Subcutaneous abdominal adipose tissue (tissue), 5 donors: ENCODE data around the gene SSBP3.

Source experiments
- H3K27ac ChIP-seq: one replicate; pipeline ENCODE4 v1.7.0; 2013; ENCODE audit warnings: low read depth, mild to moderate bottlenecking, inconsistent platforms, low read length, moderate library complexity
- H3K27me3 ChIP-seq, 5 donors: one replicate each; pipeline ENCODE4 v1.7.0; 2013; ENCODE audit warnings: low read length in 5 of 5, inconsistent platforms in 1 of 5; ENCODE audit not compliant: control insufficient read depth in 5 of 5, insufficient read depth in 4 of 5
- H3K36me3 ChIP-seq, 5 donors: one replicate each; pipeline ENCODE4 v1.7.0; 2013; ENCODE audit warnings: low read length in 5 of 5; ENCODE audit not compliant: control insufficient read depth in 5 of 5, insufficient read depth in 5 of 5
- H3K4me1 ChIP-seq, 5 donors: one replicate each; pipeline ENCODE4 v1.7.0; 2013; ENCODE audit warnings: low read length in 5 of 5, mild to moderate bottlenecking in 3 of 5, moderate library complexity in 1 of 5; ENCODE audit not compliant: control insufficient read depth in 5 of 5, insufficient read depth in 5 of 5
- H3K4me3 ChIP-seq, 5 donors: one replicate each; pipeline ENCODE4 v1.7.0; 2013; ENCODE audit warnings: low read length in 5 of 5, low read depth in 1 of 5
- H3K9ac ChIP-seq, 5 donors: one replicate each; pipeline ENCODE4 v1.7.0; 2013; ENCODE audit warnings: low read length in 5 of 5, mild to moderate bottlenecking in 4 of 5, moderate library complexity in 3 of 5
- H3K9me3 ChIP-seq, 5 donors: one replicate each; pipeline ENCODE4 v1.7.0; 2013; ENCODE audit warnings: low read length in 5 of 5; ENCODE audit not compliant: control insufficient read depth in 5 of 5
- donor health status: healthy.
- donor health status: healthy.
- donor health status: healthy.
- donor health status: healthy.
- donor health status: healthy.

The SSBP3 gene

GRCh38 chr1:54404939-54405897 lies 976 bp downstream of the SSBP3 start:
- Histone ChIP-seq H3K27me3 (no peaks in the 10 kb centered on the region), H3K9ac (peak overlapping the region in 4 of 5 donors; percentile 62 to 77 (median 64)), H3K4me3 (peak overlapping the region; percentile 71 to 79 (median 74)), H3K4me1 (peaks cover 3 to 53% (median 39%) of the 10 kb centered on the region in 5 donors), H3K36me3 (peaks cover 13 to 26% (median 22%) of the 10 kb centered on the region in 5 donors), H3K27ac (no peak overlapping the region), H3K9me3 (no peaks in the 10 kb centered on the region)

- Histone ChIP-seq H3K9ac (peak overlapping the region in 1 of 5 donors; percentile 30), H3K27me3 (no peaks in the 10 kb centered on the region), H3K27ac (no peak overlapping the region), H3K4me1 (peaks cover 3 to 50% (median 39%) of the 10 kb centered on the region in 5 donors), H3K4me3 (peak overlapping the region in 4 of 5 donors; percentile 30 to 79 (median 73)), H3K36me3 (peaks cover 17 to 34% (median 30%) of the 10 kb centered on the region in 5 donors), H3K9me3 (no peaks in the 10 kb centered on the region)
Observed at GRCh38 chr1:54404263-54404662, 1.9 kb downstream of the SSBP3 start.

GRCh38 chr1:54403808-54404261 lies 2.4 kb downstream of the SSBP3 start:
- peaks cover 3 to 48% (median 39%) of the 10 kb centered on the region in 5 donors for H3K4me1 ChIP-seq
- peak overlapping the region in 1 of 5 donors; percentile 30 for H3K9ac ChIP-seq
- H3K4me3 ChIP-seq, result peak overlapping the region in 4 of 5 donors; percentile 15 to 79 (median 52)
- H3K36me3 ChIP-seq, result peaks cover 17 to 38% (median 35%) of the 10 kb centered on the region in 5 donors
- no peak overlapping the region for H3K27ac ChIP-seq
- no peaks in the 10 kb centered on the region for H3K9me3 ChIP-seq
- no peaks in the 10 kb centered on the region for H3K27me3 ChIP-seq

GRCh38 chr1:54403405-54403804 lies 2.8 kb downstream of the SSBP3 start:
- Histone ChIP-seq H3K36me3 (peaks cover 17 to 43% (median 39%) of the 10 kb centered on the region in 5 donors), H3K4me1 (peaks cover 3 to 43% (median 36%) of the 10 kb centered on the region in 5 donors), H3K4me3 (peak overlapping the region in 2 of 5 donors; percentile 15 to 79), H3K9ac (no peak overlapping the region), H3K27me3 (no peaks in the 10 kb centered on the region), H3K27ac (no peak overlapping the region), H3K9me3 (no peaks in the 10 kb centered on the region)

GRCh38 chr1:54402896-54403295 lies 3.3 kb downstream of the SSBP3 start:
- Histone ChIP-seq H3K36me3 (peaks cover 17 to 48% (median 44%) of the 10 kb centered on the region in 5 donors), H3K4me1 (peaks cover 3 to 38% (median 31%) of the 10 kb centered on the region in 5 donors), H3K9me3 (no peaks in the 10 kb centered on the region), H3K27me3 (no peaks in the 10 kb centered on the region), H3K27ac (no peak overlapping the region), H3K9ac (no peak overlapping the region), H3K4me3 (no peak overlapping the region)

GRCh38 chr1:54401799-54402198 lies 4.4 kb downstream of the SSBP3 start:
- H3K27ac ChIP-seq, result no peak overlapping the region
- no peak overlapping the region for H3K9ac ChIP-seq
- H3K27me3 ChIP-seq, result no peaks in the 10 kb centered on the region
- H3K9me3 ChIP-seq, result no peaks in the 10 kb centered on the region
- peaks cover 3 to 39% (median 31%) of the 10 kb centered on the region in 5 donors for H3K4me1 ChIP-seq
- H3K36me3 ChIP-seq, result peaks cover 17 to 56% (median 50%) of the 10 kb centered on the region in 5 donors
- H3K4me3 ChIP-seq, result no peak overlapping the region

- Histone ChIP-seq H3K4me1 (peaks cover 3 to 47% (median 38%) of the 10 kb centered on the region in 5 donors), H3K4me3 (no peak overlapping the region), H3K27ac (no peak overlapping the region), H3K9ac (no peak overlapping the region), H3K9me3 (no peaks in the 10 kb centered on the region), H3K27me3 (no peaks in the 10 kb centered on the region), H3K36me3 (peaks cover 17 to 61% (median 51%) of the 10 kb centered on the region in 5 donors)
Observed at GRCh38 chr1:54400329-54400728, 5.9 kb downstream of the SSBP3 start.

- Histone ChIP-seq H3K4me1 (peaks cover 3 to 41% (median 32%) of the 10 kb centered on the region in 5 donors), H3K9ac (no peak overlapping the region), H3K36me3 (peaks cover 17 to 63% (median 54%) of the 10 kb centered on the region in 5 donors)
Observed at GRCh38 chr1:54399765-54400164, 6.4 kb downstream of the SSBP3 start.

GRCh38 chr1:54398963-54399528 lies 7.1 kb downstream of the SSBP3 start:
- no peak overlapping the region for H3K9ac ChIP-seq
- no peaks in the 10 kb centered on the region for H3K27me3 ChIP-seq
- H3K27ac ChIP-seq, result no peak overlapping the region
- peaks cover 17 to 63% (median 54%) of the 10 kb centered on the region in 5 donors for H3K36me3 ChIP-seq
- H3K4me1 ChIP-seq, result peaks cover 0 to 34% (median 25%) of the 10 kb centered on the region in 5 donors
- H3K4me3 ChIP-seq, result no peak overlapping the region
- H3K9me3 ChIP-seq, result no peaks in the 10 kb centered on the region

More at GRCh38 chr1:54399765-54400164, 6.4 kb downstream of the SSBP3 start:
- no peak overlapping the region for H3K4me3 ChIP-seq
- H3K9me3 ChIP-seq, result no peaks in the 10 kb centered on the region
- no peaks in the 10 kb centered on the region for H3K27me3 ChIP-seq
- no peak overlapping the region for H3K27ac ChIP-seq
